B cell (primary cell): ENCODE results near the gene EGFR.

Experiments used
- EZH2 ChIP-seq: IDR thresholded peaks from 2 replicates; pipeline ENCODE4 v1.6.1; 2012; ENCODE audit warnings: borderline replicate concordance, low read depth, mild to moderate bottlenecking, moderate library complexity, low read length; ENCODE audit not compliant: insufficient read depth, poor library complexity, severe bottlenecking
- TF ChIP-seq, protein P1 (sequence below): fragments of 200-600 bp; IDR thresholded peaks from one replicate; pipeline ENCODE4 v1.8.0; 2022; ENCODE audit warnings: antibody characterized with exemption, mild to moderate bottlenecking

DNA sequence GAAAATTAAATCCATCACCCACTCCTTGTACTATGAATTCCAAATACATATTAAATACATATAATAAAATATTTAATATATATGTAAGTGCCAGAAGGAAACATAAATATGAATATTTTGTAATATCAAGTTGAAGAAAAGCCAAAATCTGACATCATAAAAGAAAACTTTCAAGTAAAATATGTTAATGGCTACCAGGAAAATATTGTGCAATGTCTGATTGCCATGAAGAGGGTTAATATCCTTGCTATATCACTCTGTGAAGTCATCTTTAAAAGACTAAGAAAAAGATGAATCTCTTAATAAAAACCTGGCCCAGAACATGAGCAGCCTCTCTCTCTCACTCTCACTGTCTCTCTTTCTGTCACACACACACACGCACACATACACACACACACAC lies 130.2 kb downstream of the EGFR start:
- TF ChIP-seq, protein P1, sequence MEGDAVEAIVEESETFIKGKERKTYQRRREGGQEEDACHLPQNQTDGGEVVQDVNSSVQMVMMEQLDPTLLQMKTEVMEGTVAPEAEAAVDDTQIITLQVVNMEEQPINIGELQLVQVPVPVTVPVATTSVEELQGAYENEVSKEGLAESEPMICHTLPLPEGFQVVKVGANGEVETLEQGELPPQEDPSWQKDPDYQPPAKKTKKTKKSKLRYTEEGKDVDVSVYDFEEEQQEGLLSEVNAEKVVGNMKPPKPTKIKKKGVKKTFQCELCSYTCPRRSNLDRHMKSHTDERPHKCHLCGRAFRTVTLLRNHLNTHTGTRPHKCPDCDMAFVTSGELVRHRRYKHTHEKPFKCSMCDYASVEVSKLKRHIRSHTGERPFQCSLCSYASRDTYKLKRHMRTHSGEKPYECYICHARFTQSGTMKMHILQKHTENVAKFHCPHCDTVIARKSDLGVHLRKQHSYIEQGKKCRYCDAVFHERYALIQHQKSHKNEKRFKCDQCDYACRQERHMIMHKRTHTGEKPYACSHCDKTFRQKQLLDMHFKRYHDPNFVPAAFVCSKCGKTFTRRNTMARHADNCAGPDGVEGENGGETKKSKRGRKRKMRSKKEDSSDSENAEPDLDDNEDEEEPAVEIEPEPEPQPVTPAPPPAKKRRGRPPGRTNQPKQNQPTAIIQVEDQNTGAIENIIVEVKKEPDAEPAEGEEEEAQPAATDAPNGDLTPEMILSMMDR = no peak
- TF ChIP-seq EZH2 = no peak
